Naive thymus-derived CD4-positive, alpha-beta T cell (primary cell): ENCODE data around the gene ANXA11. TPM values are rescaled to one million over a fixed set of nuclear protein-coding genes. Genes with fewer than 3 reads are reported as not detected.

ENCODE experiments used
- ATAC-seq: fragments of 150-1000 bp; cut with Tn5 transposase; 2 replicates; pipeline ENCODE4 v1.10.0; 2021; ENCODE audit warnings: mild to moderate bottlenecking, moderate library complexity
- CTCF ChIA-PET: fragments of 350-600 bp; sonication (Branson Sonifier 250); formaldehyde crosslinking; loops from one replicate; lab custom pipeline; 2021; ENCODE audit warnings: antibody characterized with exemption; lab: Charles Lee
- POLR2A ChIA-PET: fragments of 350-600 bp; sonication (Branson Sonifier 250); formaldehyde crosslinking; loops from one replicate; lab custom pipeline; 2021; ENCODE audit warnings: antibody characterized with exemption, inconsistent platforms; lab: Charles Lee
- DNase-seq, 9 donors: peaks; one replicate each; pipeline versions ENCODE4 v3.0.0 to v3.0.0-alpha.2; 2020 to 2022; ENCODE audit warnings: mixed read lengths in 1 of 9
- H3K27ac ChIP-seq: one replicate; pipeline ENCODE4 v1.7.0; 2013; ENCODE audit warnings: mild to moderate bottlenecking, low read depth, low read length, moderate library complexity
- H3K27me3 ChIP-seq, 2 donors: one replicate each; pipeline ENCODE4 v1.7.0; 2013; ENCODE audit warnings: low read length in 2 of 2, mild to moderate bottlenecking in 2 of 2, moderate library complexity in 2 of 2; ENCODE audit not compliant: control insufficient read depth in 2 of 2, insufficient read depth in 2 of 2
- H3K36me3 ChIP-seq, 3 experiments: 1 replicate in 2 of 3; 2 replicates in 1 of 3; pipeline ENCODE4 v1.7.0; 2013; ENCODE audit warnings: low read length in 3 of 3, mild to moderate bottlenecking in 3 of 3, moderate library complexity in 1 of 3; ENCODE audit not compliant: insufficient read depth in 3 of 3, control insufficient read depth in 2 of 3
- H3K4me1 ChIP-seq, 2 donors: one replicate each; pipeline ENCODE4 v1.7.0; 2013; ENCODE audit warnings: low read length in 2 of 2, mild to moderate bottlenecking in 2 of 2, moderate library complexity in 1 of 2; ENCODE audit not compliant: control insufficient read depth in 2 of 2, insufficient read depth in 2 of 2
- H3K4me3 ChIP-seq: 2 replicates; pipeline ENCODE4 v1.7.0; 2013; ENCODE audit warnings: mild to moderate bottlenecking, low read length
- H3K9me3 ChIP-seq, 3 experiments: 1 replicate in 2 of 3; 2 replicates in 1 of 3; pipeline ENCODE4 v1.7.0; 2013; ENCODE audit warnings: low read length in 3 of 3; ENCODE audit not compliant: control insufficient read depth in 2 of 3
- H3K27ac Mint-ChIP-seq, 9 donors: one replicate each; pipeline ENCODE4 v1.8.0; 2020 to 2022; ENCODE audit warnings: mixed read lengths in 9 of 9, mild to moderate bottlenecking in 8 of 9, moderate library complexity in 5 of 9, inconsistent platforms in 2 of 9
- H3K27me3 Mint-ChIP-seq, 5 donors: one replicate each; pipeline ENCODE4 v1.8.0; 2021 to 2022; ENCODE audit warnings: mixed read lengths in 5 of 5, mild to moderate bottlenecking in 1 of 5
- H3K36me3 Mint-ChIP-seq, 5 donors: one replicate each; pipeline ENCODE4 v1.8.0; 2020 to 2022; ENCODE audit warnings: mixed read lengths in 5 of 5, mild to moderate bottlenecking in 3 of 5, inconsistent platforms in 1 of 5
- H3K4me1 Mint-ChIP-seq, 7 donors: one replicate each; pipeline ENCODE4 v1.8.0; 2020 to 2022; ENCODE audit warnings: mixed read lengths in 7 of 7, mild to moderate bottlenecking in 3 of 7, inconsistent platforms in 1 of 7
- H3K4me3 Mint-ChIP-seq, 10 donors: one replicate each; pipeline ENCODE4 v1.8.0; 2020 to 2022; ENCODE audit warnings: mild to moderate bottlenecking in 10 of 10, mixed read lengths in 10 of 10, moderate library complexity in 6 of 10, inconsistent platforms in 2 of 10
- H3K9me3 Mint-ChIP-seq, 11 donors: one replicate each; pipeline ENCODE4 v1.8.0; 2020 to 2022; ENCODE audit warnings: mixed read lengths in 11 of 11, mild to moderate bottlenecking in 4 of 11, inconsistent platforms in 1 of 11, moderate library complexity in 1 of 11
- intact Hi-C, 2 donors: fragments of 100-400 bp; cut with micrococcal nuclease; formaldehyde crosslinking; loops; one replicate each; pipeline ENCODE4 v1.15.1; 2023
- polyA plus RNA-seq, 2 donors: library from polyadenylated mRNA; unstranded; fragments of 300-500 nt; fragmentation: Illumina TruSeq; gene quantifications; one replicate each; pipeline ENCODE4 v1.2.3, GENCODE V29; 2021
- total RNA-seq, 6 experiments: library from RNA in 5 of 6; stranded (reverse) in 5 of 6; gene quantifications; 1 replicate in 5 of 6; 2 replicates in 1 of 6; pipeline ENCODE4 v1.2.3 and lab custom pipeline; 2021 to 2026

Gene ANXA11
- total and polyA plus RNA-seq, 7 experiments from 2014 or later = 189 to 278 (median 231) TPM

DNA sequence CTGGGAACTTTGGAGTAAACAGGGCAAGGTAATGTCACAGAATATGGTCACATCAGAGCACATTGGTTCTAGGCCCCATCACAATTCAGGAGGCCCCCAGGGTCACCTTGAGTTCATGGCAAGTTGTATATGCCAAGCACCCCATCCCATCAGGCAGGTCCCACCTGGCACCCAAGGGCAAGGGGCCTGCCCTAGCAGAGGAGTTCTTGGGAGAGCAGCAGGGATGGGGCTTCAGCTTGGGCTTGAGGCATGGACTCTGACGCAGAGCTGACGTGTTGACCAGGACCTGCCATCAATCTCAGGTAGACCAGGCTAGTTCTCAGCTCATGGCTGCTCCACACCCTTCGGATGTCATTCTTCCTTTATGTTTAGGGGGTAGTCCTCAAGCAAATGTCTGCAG lies 51.9 kb downstream of the ANXA11 start:
- H3K4me1 ChIP-seq = no peaks in the 10 kb centered on the region
- intact Hi-C loops = no loop called here
- ChIA-PET POLR2A (interaction anchor here (0.8 kb wide), 1 partner anchor 10 kb away, joined by 3 read pairs; no protein-coding TSS in a partner anchor), CTCF (interaction anchor here (1.3 to 1.4 kb wide), 2 partner anchors 50 to 55 kb away, joined by 4 read pairs; no protein-coding TSS in a partner anchor)
- peaks cover 7 to 89% (median 25%) of the 10 kb centered on the region in 3 experiments for H3K36me3 ChIP-seq
- H3K4me3 Mint-ChIP-seq = no peak overlapping the region
- no peaks in the 10 kb centered on the region for H3K27me3 Mint-ChIP-seq
- H3K27ac Mint-ChIP-seq = peak overlapping the region in 4 of 9 donors; percentile 25 to 82 (median 58)
- no peaks in the 10 kb centered on the region for H3K27me3 ChIP-seq
- no peak for ATAC-seq
- no peak for DNase-seq
- no peak overlapping the region for H3K27ac ChIP-seq
- H3K36me3 Mint-ChIP-seq = peaks cover 21 to 94% (median 72%) of the 10 kb centered on the region in 5 donors
- H3K9me3 ChIP-seq = peaks cover 0 to 6% (median 0%) of the 10 kb centered on the region in 3 experiments
- H3K9me3 Mint-ChIP-seq = peaks cover 0 to 29% (median 6%) of the 10 kb centered on the region in 11 donors
- peaks cover 0 to 21% (median 3%) of the 10 kb centered on the region in 7 donors for H3K4me1 Mint-ChIP-seq
- no peak overlapping the region for H3K4me3 ChIP-seq

DNA sequence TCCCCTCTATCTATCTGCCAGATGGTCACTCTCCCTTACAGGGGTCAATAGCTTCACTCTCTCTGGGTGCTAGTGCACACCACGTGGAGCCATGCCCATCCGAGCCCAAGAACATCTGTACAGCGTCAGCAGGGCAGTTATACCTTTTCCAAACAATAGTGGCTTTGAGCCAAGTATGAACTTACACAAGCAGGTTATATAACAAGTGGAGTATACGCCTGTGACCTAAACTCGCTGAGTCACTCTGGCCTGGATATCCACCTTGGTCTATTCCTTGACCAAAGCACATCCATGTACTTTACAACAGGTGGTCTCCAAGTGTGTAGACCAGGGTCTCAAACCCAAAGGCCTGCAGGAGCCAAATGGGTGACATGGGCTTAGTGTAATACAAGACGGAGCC lies 52.5 kb downstream of the ANXA11 start:
- H3K27ac Mint-ChIP-seq = peak overlapping the region in 7 of 9 donors; percentile 29 to 77 (median 60)
- Histone ChIP-seq H3K27me3 (no peaks in the 10 kb centered on the region), H3K9me3 (peaks cover 0 to 6% (median 0%) of the 10 kb centered on the region in 3 experiments)

DNA sequence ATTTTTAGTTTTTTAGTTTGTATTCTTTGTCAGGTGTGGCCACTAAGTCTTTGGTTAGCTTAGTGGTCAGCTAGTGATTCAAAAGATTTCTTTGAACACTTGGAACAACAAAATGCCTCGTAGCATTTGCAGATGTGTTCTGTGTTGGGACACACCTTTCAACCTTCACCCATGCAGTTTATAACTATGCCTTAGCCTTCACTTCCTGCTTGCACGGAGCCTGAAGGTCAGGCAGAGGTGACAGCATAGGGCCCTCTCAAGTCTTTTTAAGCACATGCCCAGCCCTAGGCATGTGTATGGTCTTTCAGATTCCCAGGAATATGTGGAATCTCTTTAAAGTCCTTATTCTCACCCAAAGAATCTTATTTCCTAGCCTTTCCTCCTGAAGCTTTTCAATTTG lies 55.2 kb downstream of the ANXA11 start:
- H3K36me3 Mint-ChIP-seq = peaks cover 16 to 72% (median 52%) of the 10 kb centered on the region in 5 donors
- no peak overlapping the region for H3K4me3 ChIP-seq
- H3K27me3 Mint-ChIP-seq = no peaks in the 10 kb centered on the region
- peaks cover 0 to 6% (median 0%) of the 10 kb centered on the region in 3 experiments for H3K9me3 ChIP-seq
- CTCF ChIA-PET = interaction anchor here (1.2 to 3.7 kb wide), 3 partner anchors 10 to 71 kb away, joined by 3 to 18 read pairs (median 4); no protein-coding TSS in a partner anchor
- peak overlapping the region in 5 of 9 donors; percentile 64 to 80 (median 68) for H3K27ac Mint-ChIP-seq
- H3K4me1 Mint-ChIP-seq = peaks cover 5 to 18% (median 9%) of the 10 kb centered on the region in 7 donors
- POLR2A ChIA-PET = interaction anchor here (1.6 kb wide), 1 partner anchor 38 kb away, joined by 6 read pairs; no protein-coding TSS in a partner anchor
- H3K36me3 ChIP-seq = peaks cover 6 to 56% (median 11%) of the 10 kb centered on the region in 3 experiments
- H3K9me3 Mint-ChIP-seq = peaks cover 0 to 29% (median 6%) of the 10 kb centered on the region in 11 donors
- no peak for ATAC-seq
- no peak overlapping the region for H3K27ac ChIP-seq
- intact Hi-C loops = no loop called here
- no peak for DNase-seq
- H3K4me1 ChIP-seq = no peaks in the 10 kb centered on the region
- H3K4me3 Mint-ChIP-seq = no peak overlapping the region
- no peaks in the 10 kb centered on the region for H3K27me3 ChIP-seq

More for the DNA sequence above, 52.5 kb downstream of the ANXA11 start:
- peaks cover 0 to 29% (median 6%) of the 10 kb centered on the region in 11 donors for H3K9me3 Mint-ChIP-seq
- H3K4me1 ChIP-seq = no peaks in the 10 kb centered on the region
- POLR2A ChIA-PET = interaction anchor here (0.8 kb wide), 1 partner anchor 9 kb away, joined by 3 read pairs; no protein-coding TSS in a partner anchor
- no peak for ATAC-seq
- no peak overlapping the region for H3K27ac ChIP-seq
- no peak for DNase-seq
- no peak overlapping the region for H3K4me3 Mint-ChIP-seq
- peaks cover 0 to 20% (median 3%) of the 10 kb centered on the region in 7 donors for H3K4me1 Mint-ChIP-seq
- CTCF ChIA-PET = no interaction called here
- peaks cover 7 to 83% (median 22%) of the 10 kb centered on the region in 3 experiments for H3K36me3 ChIP-seq
- H3K4me3 ChIP-seq = no peak overlapping the region
- intact Hi-C loops = no loop called here
- H3K36me3 Mint-ChIP-seq = peaks cover 21 to 94% (median 72%) of the 10 kb centered on the region in 5 donors
- H3K27me3 Mint-ChIP-seq = no peaks in the 10 kb centered on the region

DNA sequence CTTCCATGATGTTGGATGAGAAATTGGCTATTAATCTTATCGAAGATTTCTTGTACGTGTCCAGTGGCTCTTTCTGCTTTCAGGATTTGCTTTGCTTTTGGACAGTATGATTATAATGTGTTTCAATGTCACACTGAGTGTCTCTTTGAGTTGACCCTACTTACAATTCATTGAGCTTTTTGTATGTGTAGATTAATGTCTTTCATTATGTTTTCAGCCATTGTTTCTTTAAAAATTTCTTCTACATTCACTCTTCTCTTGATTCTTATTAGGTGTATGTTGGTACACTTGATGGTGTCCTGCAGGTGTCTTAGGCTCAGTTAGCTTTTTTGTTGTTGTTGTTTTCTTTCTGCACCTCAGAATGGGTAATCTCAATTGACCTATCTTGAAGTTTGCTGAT lies 56.2 kb downstream of the ANXA11 start:
- Mint-ChIP-seq H3K4me3 (no peak overlapping the region), H3K4me1 (peaks cover 12 to 25% (median 17%) of the 10 kb centered on the region in 7 donors), H3K27me3 (no peaks in the 10 kb centered on the region), H3K9me3 (peaks cover 0 to 29% (median 6%) of the 10 kb centered on the region in 11 donors), H3K36me3 (peaks cover 10 to 62% (median 45%) of the 10 kb centered on the region in 5 donors), H3K27ac (peak overlapping the region in 8 of 9 donors; percentile 1 to 70 (median 18))
- Histone ChIP-seq H3K4me3 (no peak overlapping the region), H3K36me3 (peaks cover 0 to 46% (median 8%) of the 10 kb centered on the region in 3 experiments), H3K4me1 (peaks cover 7% of the 10 kb centered on the region in 2 donors), H3K27me3 (no peaks in the 10 kb centered on the region), H3K9me3 (peaks cover 0 to 6% (median 0%) of the 10 kb centered on the region in 3 experiments), H3K27ac (no peak overlapping the region)
- ATAC-seq (no peak), DNase-seq (no peak)
- POLR2A ChIA-PET = no interaction called here
- CTCF ChIA-PET = interaction anchor here (0.6 to 3.7 kb wide), 4 partner anchors 11 to 424 kb away, joined by 3 to 18 read pairs (median 4); no protein-coding TSS in a partner anchor
- intact Hi-C loops = no loop called here

DNA sequence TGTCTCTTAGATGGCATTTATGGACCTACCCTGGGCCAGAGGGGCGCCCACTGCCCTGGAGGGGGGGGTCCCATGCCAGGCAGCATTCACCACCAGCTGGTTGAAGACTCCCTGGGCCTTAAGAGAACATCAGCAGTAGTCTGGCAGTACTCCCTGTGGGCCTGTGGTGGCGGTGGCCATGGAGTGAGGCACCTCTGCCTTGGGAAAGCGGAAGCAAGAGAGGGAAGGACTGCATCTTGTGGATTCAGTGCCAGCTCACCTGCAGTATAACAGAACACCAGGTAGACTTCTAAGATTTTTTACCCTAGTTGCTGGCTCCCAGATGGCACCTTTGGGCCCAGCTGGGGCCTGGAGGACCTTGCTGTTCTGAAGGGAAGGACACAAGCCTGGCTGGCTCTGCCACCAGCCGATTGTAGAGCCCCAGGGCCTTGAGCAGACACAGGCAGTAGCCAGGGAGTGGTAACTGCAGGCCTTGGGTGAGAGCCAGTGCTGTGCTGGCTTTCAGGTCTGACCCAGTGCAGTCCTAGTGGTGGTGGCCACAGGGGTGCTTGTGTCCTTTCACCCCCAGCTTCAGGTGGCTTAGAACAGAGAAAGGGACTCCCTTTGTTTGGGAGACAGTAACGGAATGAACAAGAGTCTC lies 57.1 kb downstream of the ANXA11 start:
- H3K27me3 ChIP-seq = no peaks in the 10 kb centered on the region
- H3K9me3 Mint-ChIP-seq = peaks cover 0 to 29% (median 6%) of the 10 kb centered on the region in 11 donors
- peaks cover 10 to 54% (median 43%) of the 10 kb centered on the region in 5 donors for H3K36me3 Mint-ChIP-seq
- no peak overlapping the region for H3K4me3 ChIP-seq
- H3K4me3 Mint-ChIP-seq = no peak overlapping the region
- H3K27ac ChIP-seq = no peak overlapping the region
- H3K4me1 Mint-ChIP-seq = peaks cover 14 to 30% (median 23%) of the 10 kb centered on the region in 7 donors
- CTCF ChIA-PET = interaction anchor here (0.6 to 3.7 kb wide), 3 partner anchors 56 to 424 kb away, joined by 3 to 18 read pairs (median 6); no protein-coding TSS in a partner anchor
- H3K9me3 ChIP-seq = peaks cover 0 to 6% (median 0%) of the 10 kb centered on the region in 3 experiments
- peaks cover 7 to 12% of the 10 kb centered on the region in 2 donors for H3K4me1 ChIP-seq
- POLR2A ChIA-PET = interaction anchor here (0.6 to 1.0 kb wide), 3 partner anchors 12 to 40 kb away, joined by 3 to 5 read pairs (median 3); no protein-coding TSS in a partner anchor
- ATAC-seq = no peak
- H3K27me3 Mint-ChIP-seq = no peaks in the 10 kb centered on the region
- peak overlapping the region in 7 of 9 donors; percentile 1 to 79 (median 60) for H3K27ac Mint-ChIP-seq
- intact Hi-C loops = no loop called here
- no peak for DNase-seq
- peaks cover 0 to 37% (median 2%) of the 10 kb centered on the region in 3 experiments for H3K36me3 ChIP-seq

DNA sequence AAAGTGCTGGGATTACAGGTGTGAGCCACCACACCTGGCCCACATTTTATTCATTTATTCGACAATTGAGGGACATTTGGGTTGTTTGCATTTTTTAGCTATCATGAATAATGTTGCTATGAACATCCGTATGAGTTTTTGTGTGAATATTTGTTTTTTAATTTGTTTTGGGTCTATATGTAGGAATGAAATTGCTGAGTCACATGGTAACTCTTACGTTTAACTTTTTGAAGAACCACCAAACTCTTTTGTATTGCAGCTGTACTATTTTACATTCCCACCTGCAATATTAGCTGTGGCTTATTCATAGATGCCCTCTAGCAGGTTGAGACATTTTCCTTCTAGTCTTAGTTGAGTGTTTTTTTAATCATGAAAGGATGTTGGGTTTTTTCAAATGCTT lies 58.4 kb downstream of the ANXA11 start:
- no peaks in the 10 kb centered on the region for H3K27me3 Mint-ChIP-seq
- peaks cover 0 to 29% (median 6%) of the 10 kb centered on the region in 11 donors for H3K9me3 Mint-ChIP-seq
- ChIA-PET CTCF (interaction anchor here (1.0 to 1.3 kb wide), 2 partner anchors 54 to 57 kb away, joined by 3 to 4 read pairs; no protein-coding TSS in a partner anchor), POLR2A (interaction anchor here (1.0 to 1.2 kb wide), 3 partner anchors 15 to 42 kb away, joined by 3 to 5 read pairs (median 4); no protein-coding TSS in a partner anchor)
- no peak overlapping the region for H3K27ac ChIP-seq
- intact Hi-C loops = no loop called here
- H3K4me3 Mint-ChIP-seq = no peak overlapping the region
- peaks cover 7 to 12% of the 10 kb centered on the region in 2 donors for H3K4me1 ChIP-seq
- no peak for ATAC-seq
- H3K36me3 Mint-ChIP-seq = peaks cover 5 to 41% (median 32%) of the 10 kb centered on the region in 5 donors
- peaks cover 0 to 24% (median 0%) of the 10 kb centered on the region in 3 experiments for H3K36me3 ChIP-seq
- H3K27ac Mint-ChIP-seq = peak overlapping the region in 5 of 9 donors; percentile 14 to 55 (median 41)
- DNase-seq = no peak
- peaks cover 14 to 26% (median 23%) of the 10 kb centered on the region in 7 donors for H3K4me1 Mint-ChIP-seq
- H3K4me3 ChIP-seq = no peak overlapping the region
- no peaks in the 10 kb centered on the region for H3K27me3 ChIP-seq
- peaks cover 0 to 6% (median 0%) of the 10 kb centered on the region in 3 experiments for H3K9me3 ChIP-seq
